Measurements from ENCODE around the gene FDX1. TPM values are rescaled to one million over a fixed set of nuclear protein-coding genes. Genes with fewer than 3 reads are reported as not detected.

Gene FDX1
- total RNA-seq, 2 experiments from 2014 or later, result 13.3 to 15.9 TPM

- Histone ChIP-seq H2AFZ (ENCODE audit: low read length) (no peak overlapping the region), H3K4me1 (ENCODE audit: insufficient read depth, low read length, poor library complexity, severe bottlenecking) (no peaks in the 10 kb centered on the region), H3K79me2 (ENCODE audit: insufficient read depth, low read depth, low read length) (no peaks in the 10 kb centered on the region), H3K27ac (ENCODE audit: low read depth, low read length, poor library complexity, severe bottlenecking) (no peak overlapping the region), H4K20me1 (ENCODE audit: insufficient read depth, low read length) (no peaks in the 10 kb centered on the region), H3K4me2 (ENCODE audit: low read length) (no peak overlapping the region), H3K9me3 (ENCODE audit: low read length) (no peaks in the 10 kb centered on the region), H3K36me3 (ENCODE audit: insufficient read depth, low read length) (no peaks in the 10 kb centered on the region), H3K9me2 (ENCODE audit: insufficient read depth, low read length) (no peaks in the 10 kb centered on the region), H3K4me3 (ENCODE audit: low read depth, low read length, poor library complexity, severe bottlenecking) (no peak overlapping the region)
- POLR2A ChIA-PET, result interaction anchor here (1.1 kb wide), 1 partner anchor 9 kb away, joined by 3 read pairs; no protein-coding TSS in a partner anchor
- CTCF ChIA-PET (ENCODE audit: unreplicated experiment), result no interaction called here
- no peak for DNase-seq (ENCODE audit: low spot score)
- TF ChIP-seq EZH2phosphoT487 (IDR thresholded peaks at IDR 0.05; ENCODE audit: borderline replicate concordance, low read depth, low read length) (no peak), CTCF (conservative IDR thresholded peaks at IDR 0.05; ENCODE audit: low read length) (no peak)
- BruUV-seq (replicated peaks), result no TSS peak
- intact Hi-C loops (cut with micrococcal nuclease; ENCODE audit: unreplicated experiment), result no loop called here
Observed at GRCh38 chr11:110473706-110474105, 44.0 kb downstream of the FDX1 start.

- CTCF ChIA-PET (ENCODE audit: unreplicated experiment), result no interaction called here
- BruUV-seq (replicated peaks), result no TSS peak
- POLR2A ChIA-PET, result interaction anchor here (0.8 kb wide), 1 partner anchor 9 kb away, joined by 4 read pairs; no protein-coding TSS in a partner anchor
Observed at GRCh38 chr11:110474578-110474977, 44.8 kb downstream of the FDX1 start.

More at GRCh38 chr11:110474578-110474977, 44.8 kb downstream of the FDX1 start:
- no peaks in the 10 kb centered on the region for H3K4me1 ChIP-seq (ENCODE audit: insufficient read depth, low read length, poor library complexity, severe bottlenecking)
- no peaks in the 10 kb centered on the region for H3K79me2 ChIP-seq (ENCODE audit: insufficient read depth, low read depth, low read length)
- no peak for DNase-seq (ENCODE audit: low spot score)
- intact Hi-C loops (cut with micrococcal nuclease; ENCODE audit: unreplicated experiment), result no loop called here
- H3K27ac ChIP-seq (ENCODE audit: low read depth, low read length, poor library complexity, severe bottlenecking), result no peak overlapping the region
- no peaks in the 10 kb centered on the region for H3K36me3 ChIP-seq (ENCODE audit: insufficient read depth, low read length)
- no peak overlapping the region for H3K4me2 ChIP-seq (ENCODE audit: low read length)
- H4K20me1 ChIP-seq (ENCODE audit: insufficient read depth, low read length), result no peaks in the 10 kb centered on the region
- no peaks in the 10 kb centered on the region for H3K9me2 ChIP-seq (ENCODE audit: insufficient read depth, low read length)
- H2AFZ ChIP-seq (ENCODE audit: low read length), result no peak overlapping the region
- no peak for TF ChIP-seq EZH2phosphoT487 (IDR thresholded peaks at IDR 0.05; ENCODE audit: borderline replicate concordance, low read depth, low read length)
- no peak for TF ChIP-seq CTCF (conservative IDR thresholded peaks at IDR 0.05; ENCODE audit: low read length)
- H3K4me3 ChIP-seq (ENCODE audit: low read depth, low read length, poor library complexity, severe bottlenecking), result no peak overlapping the region
- no peaks in the 10 kb centered on the region for H3K9me3 ChIP-seq (ENCODE audit: low read length)

Data from OCI-LY7 (cell line).